Measurements from ENCODE around the gene FHOD3. TPM values are rescaled to one million over a fixed set of nuclear protein-coding genes. Genes with fewer than 3 reads are reported as not detected.

Gene FHOD3
- total and polyA plus RNA-seq, 2 donors (not counting 1 experiment from before 2014, with no cell fraction given): not detected

- Histone ChIP-seq H3K9ac (ENCODE audit: low read length) (no peak overlapping the region), H4K20me1 (ENCODE audit: control insufficient read depth, insufficient read depth, low read length, poor library complexity, severe bottlenecking) (no peaks in the 10 kb centered on the region), H3K79me2 (ENCODE audit: control insufficient read depth, insufficient read depth, low read length) (no peaks in the 10 kb centered on the region), H3K36me3 (replicated peaks in 1 of 2; ENCODE audit: control extremely low read depth in 1 of 2, control insufficient read depth in 1 of 2, extremely low read depth in 1 of 2, insufficient read depth in 2 of 2, low read length in 1 of 2) (peaks cover 9 to 26% of the 10 kb centered on the region in 2 experiments), H3K4me2 (replicated peaks; ENCODE audit: low read depth, low read length, poor library complexity, severe bottlenecking) (no peak overlapping the region), H3K4me1 (ENCODE audit: control insufficient read depth in 2 of 2, insufficient read depth in 2 of 2, low read length in 2 of 2) (peaks cover 0 to 3% of the 10 kb centered on the region in 2 donors), H3K9me3 (ENCODE audit: control extremely low read depth in 1 of 3, control insufficient read depth in 2 of 3, insufficient read depth in 1 of 3, low read length in 2 of 3) (no peaks in the 10 kb centered on the region), H3K27ac (ENCODE audit: low read length in 2 of 2) (no peak overlapping the region), H2AFZ (ENCODE audit: insufficient read depth, low read depth, low read length, poor library complexity, severe bottlenecking) (no peak overlapping the region), H3K4me3 (ENCODE audit: control extremely low read depth in 1 of 5, extremely low read depth in 1 of 5, insufficient read depth in 1 of 5, low read depth in 2 of 5, low read length in 4 of 5) (no peak overlapping the region), H3K27me3 (replicated peaks in 1 of 4; ENCODE audit: control extremely low read depth in 1 of 4, control insufficient read depth in 3 of 4, insufficient read depth in 4 of 4, low read length in 3 of 4) (no peaks in the 10 kb centered on the region)
- TF ChIP-seq, protein P1, sequence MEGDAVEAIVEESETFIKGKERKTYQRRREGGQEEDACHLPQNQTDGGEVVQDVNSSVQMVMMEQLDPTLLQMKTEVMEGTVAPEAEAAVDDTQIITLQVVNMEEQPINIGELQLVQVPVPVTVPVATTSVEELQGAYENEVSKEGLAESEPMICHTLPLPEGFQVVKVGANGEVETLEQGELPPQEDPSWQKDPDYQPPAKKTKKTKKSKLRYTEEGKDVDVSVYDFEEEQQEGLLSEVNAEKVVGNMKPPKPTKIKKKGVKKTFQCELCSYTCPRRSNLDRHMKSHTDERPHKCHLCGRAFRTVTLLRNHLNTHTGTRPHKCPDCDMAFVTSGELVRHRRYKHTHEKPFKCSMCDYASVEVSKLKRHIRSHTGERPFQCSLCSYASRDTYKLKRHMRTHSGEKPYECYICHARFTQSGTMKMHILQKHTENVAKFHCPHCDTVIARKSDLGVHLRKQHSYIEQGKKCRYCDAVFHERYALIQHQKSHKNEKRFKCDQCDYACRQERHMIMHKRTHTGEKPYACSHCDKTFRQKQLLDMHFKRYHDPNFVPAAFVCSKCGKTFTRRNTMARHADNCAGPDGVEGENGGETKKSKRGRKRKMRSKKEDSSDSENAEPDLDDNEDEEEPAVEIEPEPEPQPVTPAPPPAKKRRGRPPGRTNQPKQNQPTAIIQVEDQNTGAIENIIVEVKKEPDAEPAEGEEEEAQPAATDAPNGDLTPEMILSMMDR (IDR thresholded peaks at IDR 0.05): peak; percentile 94
- no peak for TF ChIP-seq EZH2 (IDR thresholded peaks at IDR 0.05; ENCODE audit: borderline replicate concordance, insufficient read depth, low read depth, low read length, poor library complexity, severe bottlenecking)
- H3K4me3 Mint-ChIP-seq: no peak overlapping the region
- H3K9me3 Mint-ChIP-seq (ENCODE audit: insufficient read depth): no peaks in the 10 kb centered on the region
- H3K27me3 Mint-ChIP-seq: no peaks in the 10 kb centered on the region
- DNase-seq: peak; percentile 70
- ChIA-PET POLR2A (no interaction called here), CTCF (interaction anchor here (0.9 to 3.3 kb wide), 10 partner anchors 11 to 1053 kb away, joined by 3 to 20 read pairs (median 4); partner anchors contain the start of genes KIAA1328 and TPGS2)
- intact Hi-C loops (cut with micrococcal nuclease): loop anchor here (2.0 to 10.0 kb wide), 3 partner anchors 793 to 1835 kb away; no protein-coding TSS in a partner anchor
- no peak overlapping the region for H3K27ac Mint-ChIP-seq
- WGBS (ENCODE audit: insufficient coverage): 52% methylated on average over 3 of the region's 6 CpGs
- peak; percentile 91 for ATAC-seq (ENCODE audit: low read depth)
- peaks cover 2% of the 10 kb centered on the region for H3K4me1 Mint-ChIP-seq
Observed at GRCh38 chr18:36809590-36810381, 512.3 kb downstream of the FHOD3 start.

DNA sequence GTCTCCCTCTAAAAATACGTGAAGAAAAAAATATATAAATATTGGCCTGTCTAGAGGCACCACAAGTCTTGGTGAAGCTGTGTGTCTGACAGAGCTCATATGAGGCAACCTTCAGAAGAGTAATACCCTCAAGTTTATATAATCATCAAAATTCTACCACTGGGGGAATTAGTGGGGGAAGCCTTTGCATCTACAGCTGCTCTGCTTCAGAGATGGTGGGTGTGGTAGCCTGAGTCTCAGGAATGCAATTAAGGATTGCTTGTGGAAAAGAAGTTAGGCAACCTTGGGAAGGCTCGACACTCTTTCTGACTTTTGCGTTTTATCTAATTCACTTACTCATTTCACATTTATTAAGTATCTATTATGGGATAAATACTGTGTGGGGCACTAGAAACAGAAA lies 513.9 kb downstream of the FHOD3 start:
- H3K79me2 ChIP-seq (ENCODE audit: control insufficient read depth, insufficient read depth, low read length): no peaks in the 10 kb centered on the region
- TF ChIP-seq, protein P1 (IDR thresholded peaks at IDR 0.05): no peak
- no peak for TF ChIP-seq EZH2 (IDR thresholded peaks at IDR 0.05; ENCODE audit: borderline replicate concordance, insufficient read depth, low read depth, low read length, poor library complexity, severe bottlenecking)
- Mint-ChIP-seq H3K4me3 (no peak overlapping the region), H3K4me1 (peaks cover 2% of the 10 kb centered on the region), H3K27me3 (no peaks in the 10 kb centered on the region), H3K27ac (no peak overlapping the region), H3K9me3 (ENCODE audit: insufficient read depth) (no peaks in the 10 kb centered on the region)
- H3K4me1 ChIP-seq (ENCODE audit: control insufficient read depth in 2 of 2, insufficient read depth in 2 of 2, low read length in 2 of 2): peaks cover 0 to 3% of the 10 kb centered on the region in 2 donors
- WGBS (ENCODE audit: insufficient coverage): no CpG with 5 or more reads among the region's 3 CpGs
- H2AFZ ChIP-seq (ENCODE audit: insufficient read depth, low read depth, low read length, poor library complexity, severe bottlenecking): no peak overlapping the region
- no peak overlapping the region for H3K4me3 ChIP-seq (ENCODE audit: control extremely low read depth in 1 of 5, extremely low read depth in 1 of 5, insufficient read depth in 1 of 5, low read depth in 2 of 5, low read length in 4 of 5)
- ChIA-PET CTCF (interaction anchor here (0.9 to 3.3 kb wide), 7 partner anchors 8 to 789 kb away, joined by 3 to 20 read pairs (median 4); partner anchors contain the start of genes KIAA1328 and TPGS2), POLR2A (no interaction called here)
- H3K27ac ChIP-seq (ENCODE audit: low read length in 2 of 2): no peak overlapping the region
- H3K9me3 ChIP-seq (ENCODE audit: control extremely low read depth in 1 of 3, control insufficient read depth in 2 of 3, insufficient read depth in 1 of 3, low read length in 2 of 3): no peaks in the 10 kb centered on the region
- H3K4me2 ChIP-seq (replicated peaks; ENCODE audit: low read depth, low read length, poor library complexity, severe bottlenecking): no peak overlapping the region
- H4K20me1 ChIP-seq (ENCODE audit: control insufficient read depth, insufficient read depth, low read length, poor library complexity, severe bottlenecking): no peaks in the 10 kb centered on the region
- DNase-seq (no peak), ATAC-seq (ENCODE audit: low read depth) (no peak)
- H3K36me3 ChIP-seq (replicated peaks in 1 of 2; ENCODE audit: control extremely low read depth in 1 of 2, control insufficient read depth in 1 of 2, extremely low read depth in 1 of 2, insufficient read depth in 2 of 2, low read length in 1 of 2): peaks cover 2 to 16% of the 10 kb centered on the region in 2 experiments
- no peaks in the 10 kb centered on the region for H3K27me3 ChIP-seq (replicated peaks in 1 of 4; ENCODE audit: control extremely low read depth in 1 of 4, control insufficient read depth in 3 of 4, insufficient read depth in 4 of 4, low read length in 3 of 4)
- intact Hi-C loops (cut with micrococcal nuclease): no loop called here
- no peak overlapping the region for H3K9ac ChIP-seq (ENCODE audit: low read length)

All from B cell (primary cell).